Ascending aorta (tissue), 2 donors: ENCODE measurements around the gene PIGC. TPM values are rescaled to one million over a fixed set of nuclear protein-coding genes. Genes with fewer than 3 reads are reported as not detected.

Experiments used
- DNase-seq, 2 donors: peaks; one replicate each; pipeline ENCODE4 v3.0.0-alpha.2; 2019; ENCODE audit warnings: low spot score in 2 of 2
- H3K27ac ChIP-seq, 2 donors: fragments of 200-600 bp; sonication (generic); one replicate each; pipeline ENCODE4 v1.5.1; 2016 to 2017; ENCODE audit warnings: mild to moderate bottlenecking in 1 of 2
- H3K27me3 ChIP-seq: fragments of 200-600 bp; sonication (generic); one replicate; pipeline ENCODE4 v1.5.1; 2017
- H3K36me3 ChIP-seq, 2 donors: fragments of 200-600 bp; sonication (generic); one replicate each; pipeline ENCODE4 v1.5.1; 2016
- H3K4me1 ChIP-seq, 2 donors: fragments of 200-600 bp; sonication (generic); one replicate each; pipeline ENCODE4 v1.5.1; 2016 to 2017; ENCODE audit warnings: mild to moderate bottlenecking in 1 of 2
- H3K4me3 ChIP-seq, 2 donors: fragments of 200-600 bp; sonication (generic); one replicate each; pipeline ENCODE4 v1.5.1; 2016 to 2017; ENCODE audit warnings: mild to moderate bottlenecking in 1 of 2
- H3K9me3 ChIP-seq, 2 donors: fragments of 200-600 bp; sonication (generic); one replicate each; pipeline ENCODE4 v1.5.1; 2016
- intact Hi-C: fragments of 100-400 bp; cut with DNase I; formaldehyde crosslinking; loops from one replicate; pipeline ENCODE4 v1.15.1; 2023
- total RNA-seq: library from RNA; depleted of rRNA; stranded (reverse); fragments of >200 nt; gene quantifications from one replicate; pipeline ENCODE4 v1.1.0, GENCODE V29; 2016
- TF ChIP-seq, protein P1 (sequence below), 3 experiments: fragments of 200-600 bp in 2 of 3; fragments of 450-650 bp in 1 of 3; sonication (generic) in 2 of 3; IDR thresholded peaks; one replicate each; pipeline ENCODE4 v1.5.1; 2016 to 2019; ENCODE audit warnings: antibody characterized with exemption in 3 of 3, mild to moderate bottlenecking in 1 of 3, moderate library complexity in 1 of 3

Gene PIGC
- total RNA-seq, 1 donor from 2014 or later: 20.0 TPM

DNA sequence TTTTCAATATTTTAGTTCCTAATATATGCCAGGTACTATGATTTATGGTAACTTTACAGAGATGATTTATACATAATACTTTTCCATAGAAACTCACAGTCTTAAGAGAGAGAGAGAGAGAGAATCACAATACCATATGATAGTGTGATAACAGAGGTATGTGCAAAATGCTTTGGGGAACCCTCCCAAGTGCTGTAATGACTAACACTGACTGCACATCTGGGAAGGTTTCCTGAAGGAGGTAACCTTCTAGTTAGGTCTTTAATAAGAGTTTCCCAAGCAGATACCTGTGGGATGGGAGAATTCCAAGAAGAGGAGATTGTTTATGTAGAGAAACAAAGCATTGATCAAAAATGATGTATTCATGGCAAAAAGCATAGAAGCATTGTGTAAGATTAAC lies 34.6 kb upstream of the PIGC start:
- no peaks in the 10 kb centered on the region for H3K27me3 ChIP-seq
- H3K9me3 ChIP-seq: no peaks in the 10 kb centered on the region
- no peak for DNase-seq
- H3K36me3 ChIP-seq: no peaks in the 10 kb centered on the region
- H3K4me3 ChIP-seq: no peak overlapping the region
- intact Hi-C loops: no loop called here
- TF ChIP-seq, protein P1, sequence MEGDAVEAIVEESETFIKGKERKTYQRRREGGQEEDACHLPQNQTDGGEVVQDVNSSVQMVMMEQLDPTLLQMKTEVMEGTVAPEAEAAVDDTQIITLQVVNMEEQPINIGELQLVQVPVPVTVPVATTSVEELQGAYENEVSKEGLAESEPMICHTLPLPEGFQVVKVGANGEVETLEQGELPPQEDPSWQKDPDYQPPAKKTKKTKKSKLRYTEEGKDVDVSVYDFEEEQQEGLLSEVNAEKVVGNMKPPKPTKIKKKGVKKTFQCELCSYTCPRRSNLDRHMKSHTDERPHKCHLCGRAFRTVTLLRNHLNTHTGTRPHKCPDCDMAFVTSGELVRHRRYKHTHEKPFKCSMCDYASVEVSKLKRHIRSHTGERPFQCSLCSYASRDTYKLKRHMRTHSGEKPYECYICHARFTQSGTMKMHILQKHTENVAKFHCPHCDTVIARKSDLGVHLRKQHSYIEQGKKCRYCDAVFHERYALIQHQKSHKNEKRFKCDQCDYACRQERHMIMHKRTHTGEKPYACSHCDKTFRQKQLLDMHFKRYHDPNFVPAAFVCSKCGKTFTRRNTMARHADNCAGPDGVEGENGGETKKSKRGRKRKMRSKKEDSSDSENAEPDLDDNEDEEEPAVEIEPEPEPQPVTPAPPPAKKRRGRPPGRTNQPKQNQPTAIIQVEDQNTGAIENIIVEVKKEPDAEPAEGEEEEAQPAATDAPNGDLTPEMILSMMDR (IDR thresholded peaks at IDR 0.05): no peak
- no peak overlapping the region for H3K27ac ChIP-seq
- no peaks in the 10 kb centered on the region for H3K4me1 ChIP-seq

DNA sequence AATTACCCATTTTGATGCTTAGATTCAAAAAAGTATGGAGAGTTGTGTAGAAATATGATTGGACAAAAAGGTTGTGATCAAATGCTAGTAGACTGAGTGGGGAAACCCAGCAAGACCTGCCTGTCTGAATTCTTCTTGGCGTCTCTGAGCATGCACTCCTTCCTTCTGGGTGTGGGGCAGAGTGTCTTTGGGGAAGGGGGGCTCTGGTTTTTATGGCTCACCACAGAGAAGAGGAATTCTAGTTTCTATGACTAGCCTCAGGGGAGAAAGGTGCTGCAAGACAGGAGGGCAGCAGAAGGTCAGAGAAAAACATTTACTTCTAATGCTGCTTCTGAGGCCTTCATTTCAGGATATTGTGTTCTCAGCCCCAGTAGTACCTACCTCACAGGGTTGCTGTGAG lies 33.9 kb upstream of the PIGC start:
- H3K4me1 ChIP-seq: no peaks in the 10 kb centered on the region
- DNase-seq: no peak
- no peak overlapping the region for H3K4me3 ChIP-seq
- no peaks in the 10 kb centered on the region for H3K9me3 ChIP-seq
- no peaks in the 10 kb centered on the region for H3K36me3 ChIP-seq
- no peak overlapping the region for H3K27ac ChIP-seq
- TF ChIP-seq, protein P1 (IDR thresholded peaks at IDR 0.05): no peak
- intact Hi-C loops: no loop called here
- H3K27me3 ChIP-seq: no peaks in the 10 kb centered on the region

DNA sequence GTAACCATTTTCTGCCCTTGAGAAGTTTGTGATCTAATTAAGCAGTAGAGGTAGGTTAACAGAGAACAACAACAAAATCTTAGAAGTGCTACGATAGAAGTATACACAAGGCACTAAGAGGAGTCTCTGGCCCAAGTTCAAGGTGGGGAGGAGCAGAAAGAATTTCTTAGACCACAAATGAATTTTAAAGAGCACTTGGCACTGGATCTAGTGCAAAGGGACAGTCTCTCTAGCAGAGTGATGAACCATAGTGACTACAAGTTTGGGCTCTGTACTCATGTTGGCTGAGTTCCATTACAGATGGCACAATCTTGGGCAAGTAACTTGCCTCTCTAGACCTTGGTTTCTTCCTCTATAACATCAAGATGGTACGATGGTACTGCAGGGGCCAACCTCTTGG lies 33.3 kb upstream of the PIGC start:
- no peak overlapping the region for H3K4me3 ChIP-seq
- H3K4me1 ChIP-seq: no peaks in the 10 kb centered on the region
- no peak overlapping the region for H3K27ac ChIP-seq
- no peaks in the 10 kb centered on the region for H3K27me3 ChIP-seq
- H3K9me3 ChIP-seq: no peaks in the 10 kb centered on the region
- no peak for DNase-seq
- H3K36me3 ChIP-seq: no peaks in the 10 kb centered on the region
- intact Hi-C loops: no loop called here
- TF ChIP-seq, protein P1 (IDR thresholded peaks at IDR 0.05): no peak

DNA sequence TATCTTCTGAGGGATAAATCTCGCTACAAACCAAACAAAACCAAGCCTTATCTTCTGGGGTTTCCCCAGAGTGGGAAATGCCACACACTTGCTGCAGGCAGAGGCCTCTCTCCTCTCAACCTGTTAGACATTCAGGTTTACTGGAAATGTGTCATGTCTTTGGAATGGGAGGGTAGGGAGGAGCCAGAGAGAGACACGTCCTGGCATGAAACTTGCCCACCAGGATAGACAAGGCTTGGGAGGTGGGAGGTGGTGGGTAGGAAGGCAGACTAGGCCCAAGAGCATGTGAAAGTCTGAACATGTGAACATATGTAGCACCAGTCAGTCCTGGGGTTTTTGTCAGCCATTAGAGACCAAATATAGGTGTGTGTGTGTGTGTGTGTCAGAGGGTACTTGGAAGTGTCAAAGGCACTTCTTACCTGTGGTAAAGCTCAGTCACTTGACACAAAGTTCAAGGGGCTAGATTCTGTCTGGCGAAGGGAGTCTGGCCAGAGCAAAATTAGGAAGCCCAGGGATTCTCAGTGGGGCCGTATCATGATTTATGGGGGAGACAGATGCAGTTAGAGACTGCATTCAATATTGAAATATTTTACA lies 32.4 kb upstream of the PIGC start:
- intact Hi-C loops: no loop called here

DNA sequence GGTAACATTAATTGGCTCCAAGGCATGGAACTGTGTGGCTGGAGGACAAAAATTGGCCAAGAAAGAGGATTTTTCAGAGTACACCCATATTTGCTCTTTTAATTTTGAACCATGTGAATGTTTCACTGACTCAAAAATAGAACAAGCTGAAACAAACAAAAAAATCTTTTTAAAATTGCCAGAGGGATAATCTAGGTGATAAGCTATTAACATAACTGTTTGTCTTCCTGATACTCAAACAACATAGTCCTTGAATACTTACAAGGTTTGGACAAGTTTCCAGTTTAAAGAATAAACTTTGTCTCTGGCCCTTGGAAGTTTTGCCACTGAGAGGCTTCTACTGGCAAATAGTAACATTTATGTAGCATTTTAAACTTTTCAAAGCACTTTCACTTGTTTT lies 30.0 kb upstream of the PIGC start:
- TF ChIP-seq, protein P1 (IDR thresholded peaks at IDR 0.05): no peak
- no peaks in the 10 kb centered on the region for H3K9me3 ChIP-seq
- no peaks in the 10 kb centered on the region for H3K36me3 ChIP-seq
- no peaks in the 10 kb centered on the region for H3K4me1 ChIP-seq
- H3K4me3 ChIP-seq: no peak overlapping the region
- intact Hi-C loops: no loop called here
- H3K27me3 ChIP-seq: no peaks in the 10 kb centered on the region
- DNase-seq: no peak
- no peak overlapping the region for H3K27ac ChIP-seq

More for the DNA sequence above, 32.4 kb upstream of the PIGC start:
- Histone ChIP-seq H3K36me3 (no peaks in the 10 kb centered on the region), H3K27me3 (no peaks in the 10 kb centered on the region), H3K9me3 (no peaks in the 10 kb centered on the region), H3K27ac (no peak overlapping the region), H3K4me3 (no peak overlapping the region), H3K4me1 (no peaks in the 10 kb centered on the region)
- TF ChIP-seq, protein P1 (IDR thresholded peaks at IDR 0.05): no peak
- DNase-seq: no peak

DNA sequence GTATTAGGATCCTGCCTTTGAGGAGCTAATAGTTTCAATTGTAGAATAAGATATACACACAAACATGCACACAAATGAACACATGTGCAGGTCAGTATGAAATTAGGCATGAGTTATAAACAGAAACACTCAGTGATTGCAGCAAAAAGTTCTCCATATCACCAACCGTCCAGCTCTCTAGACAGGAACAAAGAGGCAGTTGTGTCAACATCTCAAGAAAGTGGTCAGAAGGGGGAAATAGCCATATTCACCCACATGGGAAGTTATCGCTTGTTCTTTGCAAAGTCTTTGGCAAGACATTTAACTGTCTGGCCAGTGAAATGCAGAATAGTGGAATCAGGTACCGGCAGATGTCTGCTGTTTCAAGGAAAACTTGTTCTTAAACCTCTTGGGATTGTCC lies 29.4 kb upstream of the PIGC start:
- Histone ChIP-seq H3K4me1 (no peaks in the 10 kb centered on the region), H3K9me3 (no peaks in the 10 kb centered on the region), H3K27me3 (no peaks in the 10 kb centered on the region), H3K27ac (no peak overlapping the region), H3K36me3 (no peaks in the 10 kb centered on the region), H3K4me3 (no peak overlapping the region)
- DNase-seq: no peak
- TF ChIP-seq, protein P1 (IDR thresholded peaks at IDR 0.05): no peak
- intact Hi-C loops: no loop called here
